Right lobe of liver (tissue), 6 donors: ENCODE results near the gene MBLAC1. TPM values are rescaled to one million over a fixed set of nuclear protein-coding genes. Genes with fewer than 3 reads are reported as not detected.
A peak's percentile ranks its signal among the peaks of the same experiment; 100 is the strongest.

Experiments
- ATAC-seq, 4 donors: fragments of 200-7000 bp; cut with Tn5 transposase; one replicate each; pipeline ENCODE4 v1.9.1; 2020; ENCODE audit warnings: mild to moderate bottlenecking in 4 of 4, moderate library complexity in 4 of 4
- DNase-seq, 3 donors: peaks; one replicate each; pipeline ENCODE4 v3.0.0-alpha.2; 2020
- H3K27ac ChIP-seq, 3 donors: fragments of 200-600 bp; one replicate each; pipeline ENCODE4 v1.8.0; 2022
- H3K27me3 ChIP-seq, 2 donors: fragments of 200-600 bp; one replicate each; pipeline ENCODE4 v1.8.0; 2022
- H3K36me3 ChIP-seq, 4 donors: fragments of 200-600 bp; sonication (generic) in 1 of 4; one replicate each; pipeline versions ENCODE4 v1.5.1 to v1.8.0; 2017 to 2022; ENCODE audit warnings: control low read depth in 1 of 4
- H3K4me1 ChIP-seq, 4 donors: fragments of 200-600 bp; sonication (generic) in 1 of 4; one replicate each; pipeline versions ENCODE4 v1.5.1 to v1.8.0; 2017 to 2022; ENCODE audit warnings: control low read depth in 1 of 4
- H3K4me3 ChIP-seq, 3 donors: fragments of 200-600 bp; one replicate each; pipeline ENCODE4 v1.8.0; 2022
- H3K9me3 ChIP-seq, 4 donors: fragments of 200-600 bp; sonication (generic) in 1 of 4; one replicate each; pipeline versions ENCODE4 v1.5.1 to v1.8.0; 2017 to 2022; ENCODE audit warnings: control low read depth in 1 of 4
- POLR2A ChIP-seq: fragments of 450-650 bp; IDR thresholded peaks from one replicate; pipeline ENCODE4 v1.6.1; 2017; ENCODE audit warnings: antibody characterized with exemption, mild to moderate bottlenecking
- WGBS: methylation state at CpG from one replicate; pipeline ENCODE4 v1.1.6; 2018; ENCODE audit warnings: low coverage, low lambda C conversion rate; ENCODE audit not compliant: insufficient coverage; ENCODE audit errors: missing lambda C conversion rate; 5-methylcytosine and 5-hydroxymethylcytosine counted together
- intact Hi-C, 2 donors: fragments of 100-400 bp; cut with DNase I; formaldehyde crosslinking; loops; one replicate each; pipeline versions ENCODE4 v1.11.2 to v1.14.1; 2022
- total RNA-seq, 6 experiments: library from RNA; depleted of rRNA in 2 of 6; stranded (reverse); fragments of >200 nt in 2 of 6; fragmentation: NEBNext Ultra II Directional in 3 of 6; extraction: Animal tissue kit (Norgen Biotek cat#: 25700) in 3 of 6; gene quantifications; one replicate each; pipeline versions ENCODE4 v1.1.0 to v1.2.4, GENCODE V29; 2016 to 2023
- TF ChIP-seq, protein P1 (sequence below), 4 donors: fragments of 200-600 bp in 3 of 4; fragments of 450-650 bp in 1 of 4; IDR thresholded peaks; one replicate each; pipeline versions ENCODE4 v1.5.1 to v1.8.0; 2016 to 2022; ENCODE audit warnings: antibody characterized with exemption in 4 of 4, mild to moderate bottlenecking in 2 of 4
- donor health status: DM: no; HTN: yes; CAD: no.
- donor health status: DM: no; HTN: no; CAD: no.
- donor health status: DM: no; HTN: no; CAD: no.
- donor health status: DM: no; HTN: yes; CAD: no.
- donor health status: DM: no; HTN: yes; CAD: no.

The MBLAC1 gene
- total RNA-seq, 6 experiments from 2014 or later = 0.35 to 2.7 (median 1.1) TPM

DNA sequence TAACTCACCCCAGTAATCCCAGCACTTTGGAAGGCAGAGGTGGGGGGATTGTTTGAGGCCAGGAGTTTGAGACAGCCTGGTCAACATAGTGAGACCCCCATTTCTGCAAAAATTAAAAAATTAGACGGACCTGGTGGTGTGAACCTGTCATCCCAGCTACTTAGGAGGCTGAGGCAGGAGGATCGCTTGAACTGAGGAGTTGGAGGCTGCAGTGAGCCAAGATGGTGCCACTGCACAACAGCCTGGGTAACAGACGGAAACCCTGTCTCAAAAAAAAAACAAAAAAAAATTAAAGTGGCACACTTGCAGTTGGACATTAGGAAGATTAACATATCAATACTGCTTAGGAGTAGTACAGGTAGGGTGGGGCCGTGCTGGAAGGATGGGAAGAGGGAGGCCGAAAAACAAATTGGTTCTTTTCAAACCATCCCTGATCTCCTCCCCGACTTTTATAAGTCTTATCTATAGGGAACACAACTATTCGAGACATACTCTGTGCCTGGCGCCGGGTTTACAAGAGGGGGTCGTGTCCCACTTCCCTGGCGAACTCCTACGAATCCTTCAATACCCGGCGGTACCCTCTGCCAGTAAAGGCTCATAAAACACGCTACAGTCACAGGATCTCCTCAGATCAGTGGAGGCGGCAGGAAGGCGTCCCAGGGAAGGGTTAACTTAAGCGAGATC is 8.2 kb upstream of the MBLAC1 start:
- ATAC-seq (no peak), DNase-seq (no peak)
- Histone ChIP-seq H3K27me3 (no peaks in the 10 kb centered on the region), H3K4me1 (peaks cover 0 to 14% (median 2%) of the 10 kb centered on the region in 4 donors), H3K4me3 (peak overlapping the region; percentile 86 to 95 (median 93)), H3K9me3 (no peaks in the 10 kb centered on the region), H3K36me3 (peaks cover 0 to 3% (median 0%) of the 10 kb centered on the region in 4 donors), H3K27ac (peak overlapping the region in 1 of 3 donors; percentile 95)
- intact Hi-C loops = no loop called here
- 26% methylated on average over 12 of the region's 18 CpGs for WGBS
- TF ChIP-seq, protein P1, sequence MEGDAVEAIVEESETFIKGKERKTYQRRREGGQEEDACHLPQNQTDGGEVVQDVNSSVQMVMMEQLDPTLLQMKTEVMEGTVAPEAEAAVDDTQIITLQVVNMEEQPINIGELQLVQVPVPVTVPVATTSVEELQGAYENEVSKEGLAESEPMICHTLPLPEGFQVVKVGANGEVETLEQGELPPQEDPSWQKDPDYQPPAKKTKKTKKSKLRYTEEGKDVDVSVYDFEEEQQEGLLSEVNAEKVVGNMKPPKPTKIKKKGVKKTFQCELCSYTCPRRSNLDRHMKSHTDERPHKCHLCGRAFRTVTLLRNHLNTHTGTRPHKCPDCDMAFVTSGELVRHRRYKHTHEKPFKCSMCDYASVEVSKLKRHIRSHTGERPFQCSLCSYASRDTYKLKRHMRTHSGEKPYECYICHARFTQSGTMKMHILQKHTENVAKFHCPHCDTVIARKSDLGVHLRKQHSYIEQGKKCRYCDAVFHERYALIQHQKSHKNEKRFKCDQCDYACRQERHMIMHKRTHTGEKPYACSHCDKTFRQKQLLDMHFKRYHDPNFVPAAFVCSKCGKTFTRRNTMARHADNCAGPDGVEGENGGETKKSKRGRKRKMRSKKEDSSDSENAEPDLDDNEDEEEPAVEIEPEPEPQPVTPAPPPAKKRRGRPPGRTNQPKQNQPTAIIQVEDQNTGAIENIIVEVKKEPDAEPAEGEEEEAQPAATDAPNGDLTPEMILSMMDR (IDR thresholded peaks at IDR 0.05) = no peak
- no peak for TF ChIP-seq POLR2A

DNA sequence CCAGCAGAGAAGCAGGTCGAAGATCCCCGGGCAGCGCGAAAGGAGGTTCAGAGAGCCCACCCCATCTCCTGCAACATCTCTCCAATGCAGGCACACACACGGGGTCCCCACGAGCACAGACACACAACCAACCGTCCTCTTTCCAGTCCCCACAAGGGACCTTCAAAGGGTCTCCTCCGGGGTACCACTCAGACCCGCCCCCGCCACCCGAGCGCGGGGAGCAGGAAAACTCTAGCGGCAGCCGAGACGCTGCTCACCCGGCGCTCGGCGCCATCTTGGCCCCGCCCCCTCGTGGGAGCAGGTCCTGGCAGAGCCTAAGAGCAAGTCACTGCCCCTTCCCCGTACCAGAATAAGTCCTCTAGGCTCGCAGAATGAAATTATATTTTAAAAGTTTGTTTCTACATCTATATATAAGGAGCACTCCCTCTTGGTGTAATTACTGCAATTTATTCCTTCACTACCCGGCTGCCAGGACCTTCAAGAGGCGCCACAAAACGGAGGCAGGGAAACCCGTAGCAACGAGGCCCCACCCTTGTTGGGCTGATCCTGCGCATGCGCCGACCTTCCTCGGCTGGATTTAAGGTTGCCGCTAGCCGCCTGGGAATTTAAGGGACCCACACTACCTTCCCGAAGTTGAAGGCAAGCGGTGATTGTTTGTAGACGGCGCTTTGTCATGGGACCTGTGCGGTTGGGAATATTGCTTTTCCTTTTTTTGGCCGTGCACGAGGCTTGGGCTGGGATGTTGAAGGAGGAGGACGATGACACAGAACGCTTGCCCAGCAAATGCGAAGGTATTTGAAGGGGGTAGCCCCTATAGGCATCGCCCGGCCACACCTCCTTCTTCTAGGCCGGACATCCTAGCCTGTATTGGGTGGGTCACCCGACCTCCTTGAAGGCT is 7.4 kb upstream of the MBLAC1 start, which contains the start of the genes CNPY4 and TAF6:
CNPY4 (plus strand) TSS at position 563 of the 898 bp plus-strand sequence; CDS start at position 674, 111 bp downstream.
TAF6 (minus strand) TSS at position 287 of the 898 bp plus-strand sequence. CDS start 5,149 bp downstream, outside the sequence.
- intact Hi-C loops = no loop called here
- DNase-seq (peak; percentile 96 to 97 (median 97)), ATAC-seq (peak; percentile 93 to 96 (median 94))
- under 1% methylated on average over 28 of the region's 49 CpGs for whole genome bisulfite sequencing
- Histone ChIP-seq H3K36me3 (no peaks in the 10 kb centered on the region), H3K4me3 (peak within 1 kb of the TSS; percentile 86 to 95 (median 93)), H3K27ac (peak within 1 kb of the TSS; percentile 93 to 95 (median 94)), H3K9me3 (no peaks in the 10 kb centered on the region), H3K4me1 (peaks cover 0 to 14% (median 2%) of the 10 kb centered on the region in 4 donors), H3K27me3 (no peaks in the 10 kb centered on the region)
- peak; percentile 47 for TF ChIP-seq POLR2A
- TF ChIP-seq, protein P1 (IDR thresholded peaks at IDR 0.05) = no peak

DNA sequence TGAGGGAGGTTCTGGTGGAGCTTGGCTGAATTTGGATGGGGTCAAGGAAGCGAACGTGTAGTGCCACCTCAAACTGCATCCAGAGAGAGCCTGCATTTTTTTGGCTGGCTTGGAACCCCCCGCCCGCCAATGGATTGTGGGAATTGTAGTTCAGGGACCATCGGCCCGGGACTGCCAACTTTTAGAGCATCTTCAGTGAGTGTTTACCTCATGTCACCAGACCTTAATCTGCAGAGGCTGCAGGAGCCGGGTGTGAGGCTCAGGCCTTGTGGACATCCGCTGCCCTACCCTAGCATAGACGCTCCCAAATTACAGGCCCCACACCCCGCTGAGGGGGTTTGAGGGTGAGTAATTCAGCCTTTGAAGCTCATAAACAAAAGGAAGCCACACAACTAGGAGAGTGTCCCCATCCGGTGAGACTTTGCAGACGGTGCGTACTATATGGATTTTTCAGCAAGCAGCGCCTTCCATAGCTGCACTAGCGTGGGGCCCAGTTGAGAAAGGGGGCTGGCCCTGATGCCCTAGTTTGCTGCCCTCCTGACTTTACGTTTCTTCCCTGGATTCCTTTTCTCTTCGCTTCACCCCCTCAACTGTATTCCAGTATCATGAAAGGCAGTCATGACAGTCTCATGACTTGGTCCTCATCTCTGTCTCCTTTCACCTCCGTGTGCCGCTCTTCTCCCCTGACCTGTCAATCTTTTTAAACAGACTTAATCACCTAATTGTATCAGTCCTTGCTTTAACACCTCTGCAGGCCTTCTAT is 6.6 kb upstream of the MBLAC1 start:
- WGBS = 20% methylated on average over 12 of the region's 19 CpGs
- TF ChIP-seq, protein P1 (IDR thresholded peaks at IDR 0.05) = no peak
- no peak for TF ChIP-seq POLR2A
- peak overlapping the region; percentile 86 to 95 (median 93) for H3K4me3 ChIP-seq
- no peaks in the 10 kb centered on the region for H3K36me3 ChIP-seq
- peak overlapping the region; percentile 93 to 95 (median 94) for H3K27ac ChIP-seq
- intact Hi-C loops = no loop called here
- ATAC-seq (peak; percentile 62 to 69 (median 68)), DNase-seq (peak in 2 of 3 donors; percentile 67 to 74)
- peaks cover 0 to 18% (median 2%) of the 10 kb centered on the region in 4 donors for H3K4me1 ChIP-seq
- no peaks in the 10 kb centered on the region for H3K9me3 ChIP-seq
- no peaks in the 10 kb centered on the region for H3K27me3 ChIP-seq

DNA sequence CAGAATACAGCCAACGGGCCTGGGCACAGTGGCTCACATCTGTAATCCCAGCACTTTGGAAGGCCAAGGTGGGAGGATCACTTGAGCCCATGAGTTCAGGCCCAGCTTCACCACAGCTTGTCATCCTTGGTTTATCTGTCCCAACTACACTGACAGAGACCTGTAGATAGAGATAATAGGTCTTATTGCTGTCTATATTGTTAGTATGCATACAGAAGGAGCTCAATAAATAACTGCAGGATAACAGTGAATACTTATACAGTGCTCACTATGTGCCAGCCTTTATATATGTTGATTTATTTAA is 6.1 kb upstream of the MBLAC1 start:
- Histone ChIP-seq H3K36me3 (no peaks in the 10 kb centered on the region), H3K4me3 (peak overlapping the region in 1 of 3 donors; percentile 86), H3K4me1 (peaks cover 0 to 22% (median 2%) of the 10 kb centered on the region in 4 donors), H3K9me3 (no peaks in the 10 kb centered on the region), H3K27ac (no peak overlapping the region), H3K27me3 (no peaks in the 10 kb centered on the region)
- WGBS = 25% methylated on average over 1 of the region's 1 CpG
- ATAC-seq = no peak
- TF ChIP-seq, protein P1 (IDR thresholded peaks at IDR 0.05) = no peak
- no peak for TF ChIP-seq POLR2A
- intact Hi-C loops = no loop called here
- no peak for DNase-seq
